Hindlimb muscle (tissue), 1 donor: ENCODE measurements around the gene CACTIN. TPM values are rescaled to one million over a fixed set of nuclear protein-coding genes. Genes with fewer than 3 reads are reported as not detected.
"Not testable (repeated sequence)": the region's sequence is repeated elsewhere in the genome, so short reads cannot be mapped to it uniquely, and the experiment has no call there.

Source experiments
- DNase-seq: peaks from one replicate; pipeline ENCODE4 v3.0.0-alpha.2; 2013
- polyA plus RNA-seq: library from polyadenylated mRNA; unstranded; fragments of 120-200 nt; gene quantifications from one replicate; pipeline ENCODE4 v1.2.1, GENCODE V29; 2013; ENCODE audit not compliant: insufficient read length

Gene CACTIN
- polyA plus RNA-seq, 1 donor: 25.3 TPM

- DNase-seq: no peak
Observed at GRCh38 chr19:3645726-3646125, 19.1 kb upstream of the CACTIN start.

DNA sequence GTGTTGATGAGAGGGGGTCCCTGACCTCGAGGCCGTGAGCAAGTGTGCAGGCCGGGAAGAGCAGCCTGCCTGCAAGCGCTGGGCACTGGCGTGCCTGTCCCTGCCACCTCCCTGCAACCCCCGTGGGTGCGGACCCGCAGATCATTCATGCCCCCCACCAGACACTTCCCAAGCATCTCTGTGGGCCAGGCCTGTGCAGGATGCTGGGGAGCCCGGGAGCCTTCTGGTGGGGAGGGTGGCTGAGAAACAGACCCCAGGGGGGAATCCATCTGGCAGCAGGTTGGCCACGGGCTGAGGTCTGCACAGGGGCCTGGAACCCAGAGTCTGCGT, 18.4 kb upstream of the CACTIN start:
- DNase-seq: no peak

DNA sequence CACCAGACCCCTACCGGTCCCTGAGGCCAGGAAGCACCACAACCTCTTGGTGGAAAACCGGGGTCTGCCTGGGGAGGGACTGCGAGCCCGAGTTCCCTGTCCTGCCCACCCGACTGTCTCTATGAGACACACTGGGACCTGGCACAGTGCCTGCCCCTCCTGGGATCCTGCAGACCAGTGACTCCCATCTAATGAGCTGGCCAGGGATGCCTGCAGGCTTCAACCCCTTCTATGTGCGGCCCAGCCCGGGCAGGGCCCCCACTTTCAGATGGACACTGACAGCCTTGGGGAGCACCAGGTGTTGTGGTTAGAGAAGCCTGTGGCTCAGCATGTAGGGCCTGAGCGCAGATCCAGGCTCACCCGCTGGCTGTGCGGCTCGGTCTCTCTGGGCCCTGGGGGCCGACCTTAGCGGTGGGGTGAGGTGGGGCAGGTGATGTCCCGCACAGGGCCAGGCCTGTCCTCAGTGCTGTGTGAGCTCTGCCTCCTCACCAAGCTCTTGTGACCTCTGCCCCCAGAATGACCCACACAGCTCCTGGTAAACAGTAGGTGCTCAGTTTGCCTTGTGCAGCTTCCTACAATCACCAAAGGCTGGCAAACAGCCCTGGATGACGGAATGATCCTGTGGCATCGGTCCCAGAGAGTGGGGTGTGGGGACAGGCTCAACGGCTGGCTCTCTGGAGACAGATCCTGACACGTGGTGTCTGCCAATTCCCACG, 17.9 kb upstream of the CACTIN start:
- DNase-seq: no peak

- no peak for DNase-seq
Observed at GRCh38 chr19:3643674-3644313, 17.2 kb upstream of the CACTIN start.

- DNase-seq: no peak
Observed at GRCh38 chr19:3642987-3643673, 16.5 kb upstream of the CACTIN start.

GRCh38 chr19:3642296-3642695, 15.7 kb upstream of the CACTIN start:
- DNase-seq: no peak

GRCh38 chr19:3641515-3642269, 15.1 kb upstream of the CACTIN start:
- no peak for DNase-seq

DNA sequence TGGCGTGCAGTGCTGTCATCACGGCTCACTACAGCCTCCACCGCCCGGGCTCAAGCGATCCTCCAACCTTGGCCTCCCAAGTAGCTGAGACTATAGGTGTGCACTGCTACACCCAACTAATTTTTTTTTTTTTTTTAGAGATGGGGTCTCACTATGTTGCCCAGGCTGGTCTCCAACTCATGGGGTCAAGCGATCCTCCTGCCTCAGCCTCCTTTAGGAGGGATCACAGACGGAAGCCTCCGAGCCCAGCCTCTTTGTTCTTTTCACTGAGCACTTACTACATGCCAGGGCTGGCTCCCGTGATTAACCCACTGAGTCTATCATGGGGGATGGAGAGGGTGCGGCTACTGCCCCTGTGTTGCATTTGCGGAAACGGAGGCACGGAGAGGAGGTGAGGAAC, 12.9 kb upstream of the CACTIN start:
- DNase-seq: no peak

GRCh38 chr19:3638208-3639193, 11.9 kb upstream of the CACTIN start:
- DNase-seq: no peak

- DNase-seq: no peak
Observed at GRCh38 chr19:3637621-3638020, 11.0 kb upstream of the CACTIN start.

DNA sequence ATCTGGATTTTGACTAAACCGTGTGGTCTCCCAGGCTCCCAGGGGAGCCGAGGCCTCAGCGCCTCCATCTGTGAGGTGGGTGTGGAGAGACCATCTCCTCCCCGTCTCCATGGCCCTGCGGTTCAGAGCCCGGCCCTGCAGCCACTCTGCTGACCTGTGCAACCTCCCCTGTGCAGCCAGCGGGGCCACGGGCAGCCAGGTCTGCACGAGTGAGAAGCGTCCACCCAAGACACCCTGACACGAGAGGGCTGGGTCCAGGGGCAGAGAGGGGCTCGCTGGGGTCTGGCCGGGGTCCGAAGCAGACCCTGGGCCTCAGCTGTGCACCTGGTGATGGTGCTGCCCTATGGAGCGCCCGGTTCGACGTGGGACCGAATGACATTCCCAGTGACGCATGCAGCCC, 10.4 kb upstream of the CACTIN start:
- no peak for DNase-seq

DNA sequence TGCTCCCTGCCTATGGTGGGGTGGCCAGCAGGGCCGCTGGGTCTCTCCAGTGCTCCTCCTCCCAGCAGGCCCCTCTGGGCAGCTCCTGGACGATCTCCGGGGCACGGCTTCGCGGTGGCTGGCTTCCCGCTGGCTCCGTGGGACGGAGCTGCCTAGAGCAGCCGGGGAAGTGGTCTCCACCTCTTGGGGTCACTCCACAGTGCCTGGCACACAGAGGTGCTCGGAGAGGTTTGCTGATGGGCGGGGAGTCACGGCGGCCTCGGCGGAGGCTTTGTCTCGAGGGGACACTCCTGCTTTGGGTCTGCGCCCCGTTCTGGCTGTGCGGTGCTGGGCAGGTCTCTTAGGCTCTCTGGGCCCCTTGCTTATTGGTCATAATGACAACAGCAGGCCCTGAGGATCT, 9.9 kb upstream of the CACTIN start:
- DNase-seq: no peak

DNA sequence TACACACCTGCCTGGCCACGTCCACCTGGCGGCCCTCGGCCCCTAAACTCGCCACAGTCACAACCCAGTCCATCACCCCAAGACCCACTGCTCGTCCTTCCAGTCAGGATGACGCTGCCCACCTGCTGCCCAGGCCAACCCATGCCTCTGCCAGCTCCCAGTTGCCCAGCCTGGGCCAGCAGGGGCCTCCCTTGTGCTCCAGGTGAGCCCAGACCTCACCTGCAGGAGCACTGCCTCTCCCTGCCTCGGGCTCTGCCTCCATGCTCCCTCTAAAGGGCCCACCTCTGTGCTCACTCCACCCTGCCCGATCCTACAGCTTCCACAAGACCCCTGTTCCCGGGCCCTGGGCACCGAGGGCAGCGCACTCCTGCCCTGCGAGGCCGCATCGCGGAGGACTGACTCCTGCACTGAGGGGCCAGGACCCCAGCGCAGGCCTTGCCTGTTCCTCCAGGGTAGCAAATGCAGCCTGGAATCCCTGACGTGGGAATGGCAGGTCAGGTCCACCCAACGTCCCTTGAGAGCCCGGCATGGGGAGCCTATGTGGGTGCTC, 8.0 kb upstream of the CACTIN start:
- DNase-seq: no peak

GRCh38 chr19:3633559-3633988, 7.0 kb upstream of the CACTIN start:
- DNase-seq: no peak

DNA sequence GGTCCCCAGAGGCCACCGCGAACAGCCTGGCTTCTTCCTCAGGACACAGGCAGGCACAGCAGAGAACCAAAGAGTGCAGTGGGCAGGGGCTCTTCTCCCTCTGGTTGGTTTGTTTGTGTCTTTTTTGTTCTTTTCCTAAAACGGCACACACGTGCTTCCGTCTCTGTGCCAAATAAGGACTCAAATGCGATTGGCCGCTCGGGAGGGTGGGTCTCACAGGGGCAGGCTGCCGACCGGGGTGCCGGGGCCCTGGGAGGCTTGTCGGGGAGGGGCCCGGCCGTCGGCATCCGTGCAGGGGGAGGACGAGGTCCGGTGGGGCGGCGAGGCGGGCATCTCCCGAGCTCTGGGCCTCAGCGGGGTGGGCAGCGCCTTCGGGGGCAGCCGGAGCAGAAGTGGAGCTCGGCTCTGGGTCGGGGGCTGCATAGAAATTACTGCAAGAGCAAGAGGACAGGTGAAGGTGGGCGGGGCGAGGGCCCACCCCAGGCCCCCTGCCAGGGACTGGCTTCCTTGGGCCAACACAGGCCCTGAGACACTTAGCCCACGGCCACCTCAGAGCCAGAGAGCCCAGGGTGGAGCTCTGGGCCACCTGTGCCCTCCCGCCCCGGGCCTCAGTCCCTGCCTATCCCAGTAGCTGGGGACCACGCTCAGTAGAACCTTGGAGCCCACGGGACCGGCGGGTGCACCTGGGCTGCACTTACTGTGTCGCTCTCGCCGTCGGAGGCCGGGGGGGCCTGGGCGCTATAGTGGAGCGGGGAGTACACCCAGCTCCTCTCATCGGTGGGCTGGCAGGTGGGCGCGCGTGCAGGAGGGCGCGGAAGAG, 6.4 kb upstream of the CACTIN start:
- no peak for DNase-seq

DNA sequence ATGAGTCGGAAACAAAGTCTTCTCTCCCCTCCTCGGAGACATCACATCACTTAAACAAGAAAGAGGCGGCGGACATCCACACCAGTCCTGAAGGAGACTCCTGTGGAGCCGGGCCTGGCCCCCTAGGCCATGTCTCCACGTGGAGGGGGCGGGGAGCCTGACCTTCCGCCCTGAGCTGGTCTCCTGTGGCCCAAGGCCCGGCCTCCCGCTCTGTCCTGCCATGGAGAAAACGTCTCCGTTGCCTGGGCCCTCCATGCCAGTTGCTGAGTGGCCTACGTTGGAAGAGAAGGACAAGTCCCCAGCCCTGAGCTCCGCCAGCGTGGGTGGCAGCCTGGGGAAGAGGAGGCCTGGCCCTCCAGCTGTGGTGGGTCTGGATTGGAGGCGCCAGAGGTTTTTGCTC, 5.5 kb upstream of the CACTIN start:
- DNase-seq: no peak

DNA sequence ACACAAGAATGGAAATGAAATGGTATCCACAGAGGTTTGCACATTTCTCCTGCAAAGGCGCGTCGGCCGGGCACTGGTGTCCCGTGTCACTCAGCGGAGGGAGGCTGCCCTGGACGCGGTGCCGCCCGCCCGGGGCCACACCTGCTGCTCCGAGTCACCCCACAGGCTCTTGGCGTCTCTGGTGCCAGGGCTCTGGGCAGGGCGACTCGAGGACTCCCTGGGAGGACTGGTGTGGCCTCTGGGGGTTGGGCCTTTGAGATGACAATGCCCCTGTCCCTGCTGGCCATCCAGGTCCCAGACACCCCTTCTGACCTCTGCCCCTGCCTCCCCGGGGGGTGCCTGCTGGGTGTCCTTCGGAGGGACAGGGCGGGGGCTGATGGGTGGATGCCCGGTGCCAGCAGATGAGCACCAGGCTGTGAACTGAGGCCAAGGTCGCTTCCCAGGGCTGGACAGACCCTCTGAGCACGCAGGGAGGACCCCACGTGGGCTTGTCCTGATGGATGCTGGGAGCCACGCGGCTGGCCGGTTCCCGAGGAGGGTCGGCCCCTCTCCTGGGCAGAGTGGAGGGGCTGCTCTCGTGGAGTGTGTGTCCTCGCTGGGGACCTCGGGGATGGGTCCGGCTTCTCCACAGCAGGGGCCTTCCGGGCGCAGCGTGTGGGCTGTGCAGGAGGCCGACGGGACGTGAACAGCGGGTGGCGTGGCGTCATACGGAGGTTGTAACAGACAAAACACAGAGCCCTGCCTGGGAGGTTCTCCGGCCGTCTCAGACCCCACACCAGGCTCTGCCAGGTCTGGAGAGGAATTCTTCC, 4.7 kb upstream of the CACTIN start:
- DNase-seq: no peak

DNA sequence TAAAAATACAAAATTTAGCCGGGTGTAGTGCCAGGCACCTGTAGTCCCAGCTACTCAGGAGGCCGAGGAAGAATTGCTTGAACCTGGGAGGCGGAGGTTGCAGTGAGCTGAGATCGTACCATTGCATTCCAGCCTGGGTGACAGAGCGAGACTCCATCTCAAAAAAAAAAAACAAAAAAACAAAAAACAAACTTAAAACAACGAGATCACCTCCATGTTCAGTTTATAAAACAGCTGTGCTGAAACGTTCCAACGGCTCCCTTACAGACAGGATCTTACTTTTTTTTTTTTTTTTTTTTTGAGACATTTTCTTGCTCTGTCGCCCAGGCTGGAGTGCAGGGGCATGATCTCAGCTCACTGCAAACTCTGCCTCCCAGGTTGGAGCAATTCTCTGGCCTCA, 2.2 kb upstream of the CACTIN start:
- not testable (repeated sequence) for DNase-seq

DNA sequence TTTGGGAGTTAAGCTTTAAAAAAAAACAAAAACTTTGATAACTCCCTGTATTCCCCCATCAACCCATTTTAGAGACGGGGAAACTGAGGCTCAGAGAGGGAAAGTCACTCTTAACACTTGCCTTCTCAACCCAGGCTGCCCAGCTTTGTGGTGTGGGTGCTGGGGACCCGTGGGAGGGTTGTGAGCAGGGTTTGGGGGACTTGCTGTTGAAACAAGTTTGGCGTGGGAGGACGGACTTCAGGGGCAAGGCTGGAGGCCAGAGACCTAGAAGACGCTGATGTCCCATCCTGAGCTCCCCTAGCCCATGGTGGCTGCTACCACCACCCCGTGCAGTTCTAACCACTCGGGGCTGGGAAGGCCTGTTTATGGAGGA, 747 bp upstream of the CACTIN start:
- DNase-seq: no peak

GRCh38 chr19:3625996-3626472, 556 bp downstream of the CACTIN start:
- no peak for DNase-seq
